Stimulated activated CD8-positive, alpha-beta memory T cell treated with anti-CD3 and anti-CD28 coated beads, Interleukin-15, amount 100 ng/mL, for 1 hour (primary cell): ENCODE measurements around the gene THSD7B.

Experiments used
- DNase-seq: peaks from one replicate; pipeline ENCODE4 v3.0.0-alpha.2; 2020; ENCODE audit warnings: low read depth

THSD7B gene

DNA sequence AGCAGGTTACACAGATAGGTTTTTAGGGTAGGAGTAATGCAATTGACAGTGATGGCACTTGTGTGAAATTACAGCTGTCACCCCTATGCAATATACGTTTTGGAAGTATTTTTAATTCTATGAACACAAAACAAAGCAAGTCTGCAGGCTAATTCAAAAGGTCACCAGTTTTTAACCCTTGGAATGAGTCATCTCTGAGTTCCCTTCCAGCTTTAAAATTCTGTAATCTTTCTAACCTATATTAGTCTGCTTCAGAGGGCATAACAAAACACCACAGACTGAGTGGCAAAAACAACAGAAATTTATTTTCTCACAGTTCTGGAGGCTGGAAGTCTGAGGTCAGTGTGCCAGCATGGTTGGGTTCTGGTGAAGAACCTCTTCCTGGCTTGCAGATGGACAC is 602.0 kb downstream of the THSD7B start:
- DNase-seq: no peak

DNA sequence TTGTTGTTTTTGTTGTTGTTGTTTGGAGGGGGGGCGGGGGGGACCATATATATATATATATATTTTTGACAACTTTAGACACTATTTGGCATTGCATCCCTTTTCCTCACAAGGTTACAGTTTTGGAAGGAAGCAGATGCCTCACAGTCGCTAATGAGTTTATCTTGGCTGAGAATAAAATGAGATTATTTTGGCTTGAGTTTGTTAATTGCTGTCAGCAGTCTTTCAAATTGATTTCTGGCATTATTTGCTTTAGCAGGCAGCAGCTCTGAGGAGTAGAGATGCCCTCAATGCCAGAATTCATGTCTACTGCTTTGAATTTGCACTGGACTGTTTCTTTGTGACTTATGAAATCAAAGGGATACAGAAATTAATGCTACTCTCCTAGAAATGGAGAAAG is 603.8 kb downstream of the THSD7B start:
- DNase-seq: no peak

DNA sequence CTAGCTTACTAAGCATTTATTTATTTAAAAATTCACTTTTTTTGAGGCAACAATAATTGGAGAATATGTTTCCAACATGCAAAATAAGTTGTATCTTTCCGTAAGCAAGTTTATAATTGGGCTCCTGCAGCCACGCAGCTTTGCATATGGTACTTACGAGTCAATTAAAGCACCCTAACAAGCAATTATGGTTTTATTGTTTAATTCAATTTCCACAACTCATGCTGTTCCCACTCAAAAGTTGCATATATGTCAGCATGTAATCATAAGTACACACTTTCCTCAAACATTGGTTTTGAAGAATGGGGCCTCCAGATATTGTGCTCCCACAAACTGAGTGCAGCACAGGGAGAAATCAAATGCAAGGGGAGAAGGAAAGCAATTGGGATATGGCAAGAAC is 613.8 kb downstream of the THSD7B start:
- DNase-seq: no peak

- no peak for DNase-seq
Observed at GRCh38 chr2:137380610-137381009, 615.3 kb downstream of the THSD7B start.

DNA sequence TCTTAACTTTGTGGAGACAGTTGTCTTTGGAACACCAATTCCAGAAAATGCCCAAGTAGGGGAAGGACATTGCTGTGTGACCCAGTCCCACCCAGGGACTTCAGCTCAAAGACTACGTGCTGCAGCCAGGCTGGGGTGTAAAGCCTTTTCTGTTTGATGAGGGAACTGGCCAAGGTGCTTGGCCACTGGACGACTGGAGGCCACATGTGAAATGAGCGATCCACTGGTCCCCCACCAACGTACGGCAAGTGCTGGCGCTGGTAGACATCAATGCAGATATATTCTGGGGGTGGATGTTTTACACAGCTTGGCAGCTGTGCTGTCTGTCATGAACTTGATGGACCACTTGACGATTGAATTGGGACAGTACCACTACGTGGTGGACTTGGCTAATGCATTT is 616.4 kb downstream of the THSD7B start:
- DNase-seq: no peak

- DNase-seq: no peak
Observed at GRCh38 chr2:137383391-137383790, 618.0 kb downstream of the THSD7B start.

DNA sequence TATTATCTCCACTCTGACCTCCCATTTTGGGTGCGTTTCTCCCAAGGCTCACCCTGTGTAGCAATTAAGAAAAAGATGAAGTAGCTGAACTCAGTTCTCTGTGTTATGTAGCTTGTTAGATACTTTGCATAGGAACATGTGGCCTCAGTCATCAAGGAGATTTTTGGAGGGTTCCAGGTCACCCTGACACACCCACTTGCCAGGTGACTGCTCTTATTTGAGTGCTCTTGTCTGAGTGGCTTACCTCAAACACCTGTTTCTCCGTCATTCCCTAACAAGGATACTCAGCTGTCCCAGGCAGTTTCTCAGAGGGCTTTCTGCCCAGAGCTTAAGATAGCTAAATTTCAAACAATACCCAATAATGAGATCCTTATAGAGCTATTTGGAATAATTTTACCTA is 621.7 kb downstream of the THSD7B start:
- no peak for DNase-seq

GRCh38 chr2:137405496-137405895 is 640.2 kb downstream of the THSD7B start:
- no peak for DNase-seq

DNA sequence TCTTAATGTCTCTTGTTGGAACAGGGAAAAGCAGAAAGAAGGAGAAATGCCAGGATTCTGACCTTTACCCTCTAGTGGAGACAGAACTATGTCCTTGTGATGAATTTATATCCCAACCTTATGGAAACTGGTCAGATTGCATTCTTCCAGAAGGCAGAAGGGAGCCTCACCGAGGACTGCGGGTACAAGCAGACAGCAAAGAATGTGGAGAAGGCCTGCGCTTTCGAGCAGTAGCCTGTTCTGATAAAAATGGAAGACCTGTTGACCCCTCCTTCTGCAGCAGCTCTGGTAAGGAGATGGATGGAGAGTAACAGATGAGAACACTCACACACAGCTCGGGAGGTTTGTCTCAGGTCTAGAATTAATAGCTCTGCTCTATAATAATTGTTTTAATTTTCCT is 646.2 kb downstream of the THSD7B start:
- DNase-seq: no peak

DNA sequence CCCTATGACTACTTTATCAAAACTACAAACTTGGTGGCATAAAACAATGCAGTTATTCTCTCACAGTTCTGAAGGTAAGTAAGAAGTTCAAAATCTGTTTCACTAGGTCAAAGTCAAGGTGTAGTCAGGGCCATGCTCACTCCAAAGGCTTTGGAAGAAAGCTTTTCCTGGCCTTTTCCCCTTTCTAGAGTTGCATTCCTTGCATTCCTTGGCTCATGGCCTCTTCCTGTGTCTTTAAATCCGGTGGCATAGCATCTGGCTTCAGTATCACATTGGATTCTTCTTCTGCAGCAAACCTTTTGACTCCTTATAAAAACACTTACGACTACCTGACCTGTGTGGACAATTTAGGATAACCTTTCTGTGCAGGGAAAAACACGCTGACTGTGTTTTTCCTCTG is 655.4 kb downstream of the THSD7B start:
- no peak for DNase-seq

- no peak for DNase-seq
Observed at GRCh38 chr2:137435162-137435561, 669.8 kb downstream of the THSD7B start.

DNA sequence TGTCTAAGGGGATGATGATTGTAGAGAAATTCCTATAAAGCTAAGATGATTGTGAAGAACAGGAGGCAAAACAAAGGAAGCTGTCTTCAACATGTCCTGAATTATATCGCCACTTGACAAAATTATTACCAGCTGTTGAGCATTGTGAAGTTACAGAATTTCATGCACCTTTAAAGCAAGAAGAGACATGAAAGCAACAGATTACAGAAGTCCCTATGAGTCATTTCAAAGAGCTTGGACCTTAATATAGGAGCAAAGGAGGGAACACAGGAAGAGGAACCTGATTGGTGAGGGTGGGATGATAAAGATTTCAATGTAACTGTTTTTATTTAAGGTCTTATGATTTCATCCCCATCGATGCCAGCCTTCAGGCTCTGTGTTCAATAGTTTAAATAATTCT is 672.0 kb downstream of the THSD7B start:
- DNase-seq: no peak

DNA sequence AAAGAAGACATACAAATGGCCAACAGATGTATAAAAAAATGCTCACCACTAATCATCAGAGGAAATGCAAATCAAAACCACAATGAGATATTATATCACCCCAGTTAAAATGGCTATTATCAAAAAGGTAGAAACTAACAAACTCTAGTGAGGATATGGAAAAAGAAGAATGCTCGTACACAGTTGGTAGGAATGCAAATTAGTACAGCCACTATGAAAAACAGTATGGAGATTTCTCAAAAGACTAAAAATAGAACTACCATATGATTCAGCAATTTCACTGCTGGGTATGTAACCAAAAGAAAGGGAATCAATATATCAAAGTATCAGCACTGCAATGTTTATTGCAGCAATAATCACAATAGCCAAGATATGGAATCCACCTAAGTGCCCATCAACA is 679.6 kb downstream of the THSD7B start:
- DNase-seq: no peak

- no peak for DNase-seq
Observed at GRCh38 chr2:137449454-137449853, 684.1 kb downstream of the THSD7B start.

- DNase-seq: no peak
Observed at GRCh38 chr2:137454886-137455285, 689.5 kb downstream of the THSD7B start.

DNA sequence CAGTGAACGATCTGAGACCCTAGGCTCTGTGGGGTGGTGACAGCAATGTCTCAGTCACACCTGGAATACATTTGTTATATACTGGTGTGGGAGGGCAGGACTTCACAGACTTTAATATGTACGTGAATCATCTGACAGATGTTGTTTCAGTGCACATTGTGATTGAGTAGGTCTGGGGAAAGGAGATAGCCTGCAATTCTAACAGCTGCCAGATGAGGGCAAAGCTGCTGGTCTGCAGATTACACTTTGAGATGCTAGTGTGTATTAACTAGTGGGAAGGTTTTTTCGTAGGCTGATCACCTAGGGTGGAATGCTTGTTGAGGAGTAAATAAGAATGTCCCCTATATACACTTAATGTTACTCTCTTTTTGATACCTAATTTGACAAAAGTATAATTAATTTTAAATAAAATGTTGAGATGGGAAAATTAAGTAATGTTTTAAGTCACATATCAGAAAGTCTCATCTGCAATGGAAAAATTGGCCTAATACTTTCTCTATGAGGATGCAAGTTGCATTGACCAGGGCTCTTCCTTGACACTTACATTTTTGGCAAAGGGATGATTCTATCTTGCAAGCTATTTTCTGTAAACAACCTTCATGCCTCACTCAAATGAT is 702.0 kb downstream of the THSD7B start:
- DNase-seq: no peak

GRCh38 chr2:137493261-137493660 is 727.9 kb downstream of the THSD7B start:
- DNase-seq: no peak

DNA sequence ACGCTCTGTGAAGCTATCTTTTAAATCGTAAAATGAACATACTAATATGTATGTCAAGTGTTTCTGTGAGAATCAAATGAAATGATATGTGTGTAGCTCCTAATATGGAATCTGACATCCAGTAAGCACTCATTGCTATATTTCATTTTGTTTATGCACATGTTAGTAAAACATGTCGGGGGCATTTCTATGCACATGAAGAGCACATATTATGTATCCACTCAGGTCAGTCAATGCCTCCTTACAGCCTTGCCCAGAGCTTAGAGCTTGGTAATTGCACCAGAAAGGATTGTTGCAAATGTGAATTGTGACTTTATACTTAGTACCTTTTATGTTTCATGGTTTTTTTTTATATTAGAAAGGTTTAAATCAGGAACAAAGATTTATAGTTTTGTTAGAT is 735.3 kb downstream of the THSD7B start:
- DNase-seq: no peak

- DNase-seq: no peak
Observed at GRCh38 chr2:137507237-137507636, 741.9 kb downstream of the THSD7B start.

GRCh38 chr2:137508739-137509384 is 743.5 kb downstream of the THSD7B start:
- no peak for DNase-seq

DNA sequence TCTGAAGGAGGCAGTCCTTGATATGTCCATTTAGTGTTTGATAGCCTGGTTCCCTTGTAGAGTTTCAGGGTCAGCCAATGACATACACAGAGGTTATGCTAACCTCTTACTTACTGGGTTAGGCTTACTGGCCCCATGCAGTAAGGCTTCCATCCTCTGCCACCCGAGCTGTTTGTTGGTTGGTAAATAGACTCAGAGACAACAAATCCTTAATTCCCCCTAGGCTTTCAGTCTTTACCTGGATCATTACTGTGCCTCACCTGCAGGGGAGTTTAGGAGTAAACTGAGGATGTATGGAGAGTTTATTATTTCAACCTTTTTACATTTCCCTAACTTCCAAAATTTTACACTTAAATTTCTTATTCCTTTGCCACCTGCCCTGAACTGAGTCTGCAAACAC is 746.2 kb downstream of the THSD7B start:
- no peak for DNase-seq

DNA sequence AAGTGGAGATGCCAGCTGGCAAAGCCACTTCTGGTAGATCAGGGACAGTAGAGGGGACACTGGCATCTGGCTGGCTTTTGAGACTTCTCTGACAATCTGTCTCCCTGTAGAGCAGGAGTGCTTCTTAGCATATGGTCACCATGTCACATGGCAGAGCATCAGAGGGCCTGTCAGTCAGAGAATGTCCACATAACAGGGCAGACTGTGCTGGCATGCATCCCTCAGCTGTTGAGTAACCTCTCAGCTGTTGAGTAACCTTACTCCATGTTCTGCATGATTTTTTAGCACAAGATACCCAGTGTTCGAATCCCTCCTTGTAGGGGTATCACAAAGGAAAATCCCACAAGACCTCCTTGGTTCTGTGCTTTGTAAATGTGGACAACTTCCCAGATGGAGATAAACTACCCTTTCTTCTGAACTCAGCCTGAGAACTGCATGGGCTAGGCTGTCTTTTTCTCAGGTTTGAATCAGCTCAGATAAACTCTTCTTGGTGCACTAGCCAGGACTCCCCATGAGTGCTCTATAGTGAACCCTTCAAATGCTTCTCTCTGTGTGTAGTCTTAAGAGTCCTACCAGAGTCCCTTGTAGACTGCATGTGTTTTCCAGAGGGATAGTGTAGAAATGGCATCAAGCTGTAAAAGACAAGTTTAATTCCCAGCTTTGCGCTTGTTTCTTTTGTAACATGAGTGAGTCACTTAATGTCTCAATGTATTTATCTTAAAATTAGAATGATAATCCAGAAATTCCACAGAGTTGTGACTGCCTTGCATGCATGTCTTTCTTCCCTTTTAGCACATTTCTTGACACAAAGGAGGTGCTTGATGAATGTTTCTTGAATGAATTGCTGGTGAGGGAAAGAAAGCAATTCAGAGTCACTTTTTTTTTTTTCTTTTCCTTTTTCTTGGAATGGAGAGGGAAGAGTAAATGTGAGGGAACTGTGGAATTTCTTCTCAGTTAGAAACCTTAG is 756.6 kb downstream of the THSD7B start:
- no peak for DNase-seq

DNA sequence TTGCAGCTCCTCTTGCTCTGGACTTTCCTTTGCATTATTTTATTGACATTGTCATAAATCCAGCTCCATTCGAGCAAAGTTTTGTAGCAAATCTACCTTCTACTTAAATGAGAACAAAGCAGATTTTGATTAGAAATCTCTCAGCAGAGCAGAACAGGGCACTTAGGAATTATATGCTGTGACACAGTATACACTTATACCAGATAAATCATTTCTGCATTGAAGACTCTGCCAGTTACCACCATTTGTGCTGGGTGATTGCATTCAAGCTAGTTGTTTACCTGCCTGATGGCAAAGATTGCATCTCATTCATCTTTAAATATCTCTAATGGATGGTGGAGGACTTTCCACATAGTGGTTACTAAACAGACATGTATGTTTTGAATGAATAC is 757.3 kb downstream of the THSD7B start:
- DNase-seq: no peak
